GM06990 (cell line): ENCODE results near the gene MSMB.
"Not testable (repeated sequence)": the region's sequence is repeated elsewhere in the genome, so short reads cannot be mapped to it uniquely, and the experiment has no call there.

Source experiments
- DNase-seq: peaks from one replicate; pipeline ENCODE4 v3.0.0-alpha.2; 2011; ENCODE audit not compliant: insufficient read length; ENCODE audit errors: extremely low read depth
- H3K27me3 ChIP-seq: replicated peaks from 2 replicates; pipeline ENCODE4 v1.6.0; 2011; ENCODE audit warnings: low read length; ENCODE audit not compliant: control insufficient read depth, insufficient read depth
- H3K36me3 ChIP-seq: 2 replicates; pipeline ENCODE4 v1.5.1; 2011; ENCODE audit warnings: low read length; ENCODE audit not compliant: control insufficient read depth, insufficient read depth
- H3K4me3 ChIP-seq: replicated peaks from 2 replicates; pipeline ENCODE4 v1.5.1; 2011; ENCODE audit warnings: low read depth, mild to moderate bottlenecking, control low read depth, low read length
- TF ChIP-seq, protein P1 (sequence below): IDR thresholded peaks from 2 replicates; pipeline ENCODE4 v1.5.1; 2011; ENCODE audit warnings: low read length, control low read depth, mild to moderate bottlenecking, inconsistent platforms; ENCODE audit not compliant: insufficient read depth, poor library complexity, severe bottlenecking

The MSMB gene

GRCh38 chr10:46068117-46068516 lies 22.0 kb upstream of the MSMB start:
- Histone ChIP-seq H3K27me3 (no peaks in the 10 kb centered on the region), H3K36me3 (no peaks in the 10 kb centered on the region), H3K4me3 (no peak overlapping the region)
- TF ChIP-seq, protein P1, sequence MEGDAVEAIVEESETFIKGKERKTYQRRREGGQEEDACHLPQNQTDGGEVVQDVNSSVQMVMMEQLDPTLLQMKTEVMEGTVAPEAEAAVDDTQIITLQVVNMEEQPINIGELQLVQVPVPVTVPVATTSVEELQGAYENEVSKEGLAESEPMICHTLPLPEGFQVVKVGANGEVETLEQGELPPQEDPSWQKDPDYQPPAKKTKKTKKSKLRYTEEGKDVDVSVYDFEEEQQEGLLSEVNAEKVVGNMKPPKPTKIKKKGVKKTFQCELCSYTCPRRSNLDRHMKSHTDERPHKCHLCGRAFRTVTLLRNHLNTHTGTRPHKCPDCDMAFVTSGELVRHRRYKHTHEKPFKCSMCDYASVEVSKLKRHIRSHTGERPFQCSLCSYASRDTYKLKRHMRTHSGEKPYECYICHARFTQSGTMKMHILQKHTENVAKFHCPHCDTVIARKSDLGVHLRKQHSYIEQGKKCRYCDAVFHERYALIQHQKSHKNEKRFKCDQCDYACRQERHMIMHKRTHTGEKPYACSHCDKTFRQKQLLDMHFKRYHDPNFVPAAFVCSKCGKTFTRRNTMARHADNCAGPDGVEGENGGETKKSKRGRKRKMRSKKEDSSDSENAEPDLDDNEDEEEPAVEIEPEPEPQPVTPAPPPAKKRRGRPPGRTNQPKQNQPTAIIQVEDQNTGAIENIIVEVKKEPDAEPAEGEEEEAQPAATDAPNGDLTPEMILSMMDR = no peak
- no peak for DNase-seq

- H3K4me3 ChIP-seq = no peak overlapping the region
- TF ChIP-seq, protein P1 = no peak
- no peaks in the 10 kb centered on the region for H3K36me3 ChIP-seq
- no peak for DNase-seq
- H3K27me3 ChIP-seq = no peaks in the 10 kb centered on the region
Measured at GRCh38 chr10:46064269-46064817, 18.3 kb upstream of the MSMB start.

- Histone ChIP-seq H3K36me3 (no peaks in the 10 kb centered on the region), H3K4me3 (no peak overlapping the region), H3K27me3 (no peaks in the 10 kb centered on the region)
- DNase-seq = no peak
- TF ChIP-seq, protein P1 = no peak
Measured at GRCh38 chr10:46062723-46063428, 16.8 kb upstream of the MSMB start.

GRCh38 chr10:46060706-46061105 lies 14.6 kb upstream of the MSMB start:
- no peaks in the 10 kb centered on the region for H3K36me3 ChIP-seq
- H3K4me3 ChIP-seq = no peak overlapping the region
- no peak for DNase-seq
- H3K27me3 ChIP-seq = no peaks in the 10 kb centered on the region
- TF ChIP-seq, protein P1 = no peak

- not testable (repeated sequence) for DNase-seq, H3K27me3 ChIP-seq, H3K36me3 ChIP-seq
Measured at GRCh38 chr10:46057927-46058326, 11.9 kb upstream of the MSMB start.

GRCh38 chr10:46057038-46057437 lies 11.0 kb upstream of the MSMB start:
- no peak for DNase-seq
- Histone ChIP-seq H3K27me3 (no peaks in the 10 kb centered on the region), H3K4me3 (no peak overlapping the region), H3K36me3 (no peaks in the 10 kb centered on the region)
- TF ChIP-seq, protein P1 = no peak

More at GRCh38 chr10:46057927-46058326, 11.9 kb upstream of the MSMB start:
- H3K4me3 ChIP-seq = not testable (repeated sequence)
